ENCODE measurements around the gene ACACA. TPM values are rescaled to one million over a fixed set of nuclear protein-coding genes. Genes with fewer than 3 reads are reported as not detected.

ACACA gene
- total and polyA plus RNA-seq, 9 of the 15 experiments (the other 6 are each of a cell fraction or from before 2014, with no cell fraction given) = 35.9 to 135 (median 88.4) TPM

DNA sequence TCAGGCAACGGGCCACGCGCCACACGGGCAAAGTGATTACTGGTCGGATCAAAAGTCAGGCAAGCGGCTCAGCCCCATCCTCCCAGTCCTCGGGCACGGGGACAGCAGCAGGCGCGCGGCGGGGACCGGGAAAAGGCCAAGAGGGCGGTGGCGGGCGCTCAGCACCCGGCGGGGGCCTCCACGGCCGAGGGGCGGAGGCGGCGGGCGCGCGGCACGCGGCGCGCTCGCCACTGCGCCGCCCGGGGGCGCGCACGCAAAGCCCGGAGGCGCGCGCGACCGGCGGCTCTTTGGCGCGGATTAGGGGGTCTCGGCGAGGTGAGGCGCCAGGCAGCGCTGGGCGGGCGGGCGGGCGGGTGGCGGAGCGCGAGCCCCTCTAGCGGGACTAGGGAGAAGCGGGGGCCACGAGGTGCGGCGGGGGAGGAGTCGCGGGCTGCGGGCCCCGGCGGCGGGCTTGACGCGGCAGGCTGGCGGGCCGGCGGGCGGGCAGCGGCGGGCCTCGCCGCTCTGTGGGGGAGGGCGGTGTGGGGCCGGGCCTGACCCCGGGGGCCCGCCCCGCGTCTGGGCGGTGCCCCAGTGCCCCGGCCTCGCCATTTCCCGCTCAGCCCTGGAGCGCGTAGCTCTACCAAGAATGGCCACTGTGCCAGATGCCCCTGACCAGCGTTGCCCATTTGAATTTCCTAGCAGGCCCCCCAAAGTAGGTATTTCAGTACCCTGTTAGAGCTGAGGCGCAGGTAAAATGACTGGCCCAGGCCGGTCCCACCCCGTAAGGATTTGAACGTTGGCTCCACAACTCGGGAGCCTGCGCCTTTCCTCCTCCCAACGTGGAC lies at the start of gene ACACA, which contains the start of gene TADA2A (continued):
- TF ChIP-seq STAT6 (CRISPR knock-in tag; IDR thresholded peaks at IDR 0.05) (no peak), POLR2AphosphoS5 (IDR thresholded peaks at IDR 0.05; ENCODE audit: control insufficient read depth, insufficient read depth, low read depth, low read length) (peak; percentile 91), EP300 (IDR thresholded peaks at IDR 0.05; ENCODE audit: low read length) (0 out of 2 replicates have a peak, but pooled peaks have one; percentile 11), KLF6 (CRISPR knock-in tag; IDR thresholded peaks at IDR 0.05; ENCODE audit: borderline replicate concordance) (peak; percentile 74), ETV1 (tag; conservative IDR thresholded peaks at IDR 0.05; ENCODE audit: low read depth) (0 out of 2 replicates have a peak, but pooled peaks have one; percentile 30), SIN3A (IDR thresholded peaks at IDR 0.05; ENCODE audit: borderline replicate concordance in 2 of 2, control insufficient read depth in 1 of 2, low read depth in 2 of 2, low read length in 2 of 2) (no peak; a peak in 1 of 4 replicates), ZNF766 (CRISPR knock-in tag; conservative IDR thresholded peaks at IDR 0.05) (peak; percentile 95), HEY1 (CRISPR knock-in tag; IDR thresholded peaks at IDR 0.05; ENCODE audit: borderline replicate concordance) (no peak), KDM1A (IDR thresholded peaks at IDR 0.05) (no peak), CEBPG (CRISPR knock-in tag; IDR thresholded peaks at IDR 0.05) (no peak), CEBPG (tag; conservative IDR thresholded peaks at IDR 0.05 in 1 of 2, IDR thresholded peaks at IDR 0.05 in 1 of 2) (no peak)
- TF ChIP-seq, protein P1, sequence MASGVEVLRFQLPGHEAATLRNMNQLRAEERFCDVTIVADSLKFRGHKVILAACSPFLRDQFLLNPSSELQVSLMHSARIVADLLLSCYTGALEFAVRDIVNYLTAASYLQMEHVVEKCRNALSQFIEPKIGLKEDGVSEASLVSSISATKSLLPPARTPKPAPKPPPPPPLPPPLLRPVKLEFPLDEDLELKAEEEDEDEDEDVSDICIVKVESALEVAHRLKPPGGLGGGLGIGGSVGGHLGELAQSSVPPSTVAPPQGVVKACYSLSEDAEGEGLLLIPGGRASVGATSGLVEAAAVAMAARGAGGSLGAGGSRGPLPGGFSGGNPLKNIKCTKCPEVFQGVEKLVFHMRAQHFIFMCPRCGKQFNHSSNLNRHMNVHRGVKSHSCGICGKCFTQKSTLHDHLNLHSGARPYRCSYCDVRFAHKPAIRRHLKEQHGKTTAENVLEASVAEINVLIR (CRISPR knock-in tag; IDR thresholded peaks at IDR 0.05) = no peak
- TF ChIP-seq, protein P2, sequence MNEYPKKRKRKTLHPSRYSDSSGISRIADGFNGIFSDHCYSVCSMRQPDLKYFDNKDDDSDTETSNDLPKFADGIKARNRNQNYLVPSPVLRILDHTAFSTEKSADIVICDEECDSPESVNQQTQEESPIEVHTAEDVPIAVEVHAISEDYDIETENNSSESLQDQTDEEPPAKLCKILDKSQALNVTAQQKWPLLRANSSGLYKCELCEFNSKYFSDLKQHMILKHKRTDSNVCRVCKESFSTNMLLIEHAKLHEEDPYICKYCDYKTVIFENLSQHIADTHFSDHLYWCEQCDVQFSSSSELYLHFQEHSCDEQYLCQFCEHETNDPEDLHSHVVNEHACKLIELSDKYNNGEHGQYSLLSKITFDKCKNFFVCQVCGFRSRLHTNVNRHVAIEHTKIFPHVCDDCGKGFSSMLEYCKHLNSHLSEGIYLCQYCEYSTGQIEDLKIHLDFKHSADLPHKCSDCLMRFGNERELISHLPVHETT (CRISPR knock-in tag; conservative IDR thresholded peaks at IDR 0.05 in 1 of 2, IDR thresholded peaks at IDR 0.05 in 1 of 2) = peak in 1 of 2 experiments; percentile 90; a peak in 2 of 4 replicates
- TF ChIP-seq, protein P3, sequence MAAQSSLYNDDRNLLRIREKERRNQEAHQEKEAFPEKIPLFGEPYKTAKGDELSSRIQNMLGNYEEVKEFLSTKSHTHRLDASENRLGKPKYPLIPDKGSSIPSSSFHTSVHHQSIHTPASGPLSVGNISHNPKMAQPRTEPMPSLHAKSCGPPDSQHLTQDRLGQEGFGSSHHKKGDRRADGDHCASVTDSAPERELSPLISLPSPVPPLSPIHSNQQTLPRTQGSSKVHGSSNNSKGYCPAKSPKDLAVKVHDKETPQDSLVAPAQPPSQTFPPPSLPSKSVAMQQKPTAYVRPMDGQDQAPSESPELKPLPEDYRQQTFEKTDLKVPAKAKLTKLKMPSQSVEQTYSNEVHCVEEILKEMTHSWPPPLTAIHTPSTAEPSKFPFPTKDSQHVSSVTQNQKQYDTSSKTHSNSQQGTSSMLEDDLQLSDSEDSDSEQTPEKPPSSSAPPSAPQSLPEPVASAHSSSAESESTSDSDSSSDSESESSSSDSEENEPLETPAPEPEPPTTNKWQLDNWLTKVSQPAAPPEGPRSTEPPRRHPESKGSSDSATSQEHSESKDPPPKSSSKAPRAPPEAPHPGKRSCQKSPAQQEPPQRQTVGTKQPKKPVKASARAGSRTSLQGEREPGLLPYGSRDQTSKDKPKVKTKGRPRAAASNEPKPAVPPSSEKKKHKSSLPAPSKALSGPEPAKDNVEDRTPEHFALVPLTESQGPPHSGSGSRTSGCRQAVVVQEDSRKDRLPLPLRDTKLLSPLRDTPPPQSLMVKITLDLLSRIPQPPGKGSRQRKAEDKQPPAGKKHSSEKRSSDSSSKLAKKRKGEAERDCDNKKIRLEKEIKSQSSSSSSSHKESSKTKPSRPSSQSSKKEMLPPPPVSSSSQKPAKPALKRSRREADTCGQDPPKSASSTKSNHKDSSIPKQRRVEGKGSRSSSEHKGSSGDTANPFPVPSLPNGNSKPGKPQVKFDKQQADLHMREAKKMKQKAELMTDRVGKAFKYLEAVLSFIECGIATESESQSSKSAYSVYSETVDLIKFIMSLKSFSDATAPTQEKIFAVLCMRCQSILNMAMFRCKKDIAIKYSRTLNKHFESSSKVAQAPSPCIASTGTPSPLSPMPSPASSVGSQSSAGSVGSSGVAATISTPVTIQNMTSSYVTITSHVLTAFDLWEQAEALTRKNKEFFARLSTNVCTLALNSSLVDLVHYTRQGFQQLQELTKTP (IDR thresholded peaks at IDR 0.05; ENCODE audit: low read depth in 1 of 2, partially characterized antibody in 2 of 2) = peak in 1 of 2 experiments; percentile 22

Data from K562 (cell line).